MM.1S (cell line): ENCODE measurements around the gene TMC1.
A peak's percentile ranks its signal among the peaks of the same experiment; 100 is the strongest.
"Not testable (repeated sequence)": the region's sequence is repeated elsewhere in the genome, so short reads cannot be mapped to it uniquely, and the experiment has no call there.

ENCODE experiments used
- DNase-seq: peaks from one replicate; pipeline ENCODE4 v3.0.0-alpha.2; 2015
- H2AFZ ChIP-seq: fragments of 300-600 bp; sonication (generic); 2 replicates; pipeline ENCODE4 v1.6.0; 2016; ENCODE audit warnings: antibody characterized with exemption, low read length
- H3F3A ChIP-seq: fragments of 300-600 bp; sonication (generic); 2 replicates; pipeline ENCODE4 v1.6.1; 2016; ENCODE audit warnings: mild to moderate bottlenecking, antibody characterized with exemption, low read length, moderate library complexity, mixed read lengths; ENCODE audit not compliant: insufficient read depth
- H3K27ac ChIP-seq: fragments of 300-600 bp; sonication (generic); 2 replicates; pipeline ENCODE4 v1.5.1; 2016; ENCODE audit warnings: mild to moderate bottlenecking, low read length
- H3K27me3 ChIP-seq: fragments of 300-600 bp; sonication (generic); replicated peaks from 2 replicates; pipeline ENCODE4 v1.6.0; 2016; ENCODE audit warnings: low read length; ENCODE audit not compliant: insufficient read depth
- H3K36me3 ChIP-seq: fragments of 300-600 bp; sonication (generic); replicated peaks from 2 replicates; pipeline ENCODE4 v1.6.1; 2016; ENCODE audit warnings: mild to moderate bottlenecking, low read length, mixed read lengths; ENCODE audit not compliant: insufficient read depth
- H3K4me1 ChIP-seq: fragments of 300-600 bp; sonication (generic); 2 replicates; pipeline ENCODE4 v1.6.1; 2016; ENCODE audit warnings: low read length, mixed read lengths
- H3K4me2 ChIP-seq: fragments of 300-600 bp; sonication (generic); 2 replicates; pipeline ENCODE4 v1.6.0; 2016; ENCODE audit warnings: low read depth, low read length
- H3K4me3 ChIP-seq: fragments of 300-600 bp; sonication (generic); 2 replicates; pipeline ENCODE4 v1.5.1; 2016; ENCODE audit warnings: low read length, mixed read lengths
- H3K79me2 ChIP-seq: fragments of 300-600 bp; sonication (generic); 2 replicates; pipeline ENCODE4 v1.6.1; 2016; ENCODE audit warnings: mixed run types, low read length, mixed read lengths
- H3K9ac ChIP-seq: fragments of 300-600 bp; sonication (generic); 2 replicates; pipeline ENCODE4 v1.6.1; 2016; ENCODE audit warnings: low read length, mixed read lengths
- H3K9me2 ChIP-seq: fragments of 300-600 bp; sonication (generic); replicated peaks from 2 replicates; pipeline ENCODE4 v1.6.1; 2016; ENCODE audit warnings: mild to moderate bottlenecking, low read length, mixed read lengths; ENCODE audit not compliant: insufficient read depth
- H3K9me3 ChIP-seq: fragments of 300-600 bp; sonication (generic); replicated peaks from 2 replicates; pipeline ENCODE4 v1.6.1; 2016; ENCODE audit warnings: mild to moderate bottlenecking, low read length, mixed read lengths; ENCODE audit not compliant: insufficient read depth
- H4K20me1 ChIP-seq: fragments of 300-600 bp; sonication (generic); 2 replicates; pipeline ENCODE4 v1.6.1; 2016; ENCODE audit warnings: mild to moderate bottlenecking, low read length, moderate library complexity, mixed read lengths; ENCODE audit not compliant: insufficient read depth
- EZH2 ChIP-seq: fragments of 300-600 bp; sonication (generic); optimal IDR thresholded peaks from 2 replicates; pipeline ENCODE3; 2017; ENCODE audit warnings: low read depth, mild to moderate bottlenecking, antibody characterized with exemption, low read length, mixed read lengths
- EZH2phosphoT487 ChIP-seq: fragments of 300-600 bp; sonication (generic); IDR thresholded peaks from 2 replicates; pipeline ENCODE4 v1.6.1; 2018; ENCODE audit warnings: antibody characterized with exemption, low read length
- TF ChIP-seq, protein P1 (sequence below): fragments of 300-600 bp; sonication (generic); IDR thresholded peaks from 2 replicates; pipeline ENCODE4 v1.5.1; 2016; ENCODE audit warnings: antibody characterized with exemption, low read length, mixed read lengths

TMC1 gene

DNA sequence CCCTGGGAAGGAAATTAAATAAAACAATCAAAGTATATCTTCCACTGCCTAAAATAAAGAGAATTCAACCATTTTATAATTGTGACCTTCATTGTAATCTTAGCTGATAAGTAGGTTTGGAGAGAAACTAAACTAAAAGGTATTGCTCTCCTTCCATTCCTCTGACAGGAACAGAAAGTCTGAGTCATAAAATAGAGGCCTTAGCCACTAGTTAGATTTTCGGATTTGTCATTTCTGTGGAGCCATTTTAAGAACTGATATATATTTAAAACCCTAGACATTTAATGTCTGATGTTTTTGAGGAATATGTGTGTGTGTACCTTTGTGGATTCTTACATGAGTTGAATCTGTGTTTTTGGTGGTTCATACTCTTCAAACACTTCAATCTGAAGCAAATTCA, 11.8 kb upstream of the TMC1 start:
- Histone ChIP-seq H3K36me3 (no peaks in the 10 kb centered on the region), H4K20me1 (no peaks in the 10 kb centered on the region), H3K4me3 (no peak overlapping the region), H3K9ac (no peak overlapping the region), H3K9me3 (no peaks in the 10 kb centered on the region), H3K27me3 (no peaks in the 10 kb centered on the region), H3K4me1 (peaks cover 5% of the 10 kb centered on the region; the same call in 1 of the 2 replicates), H3K79me2 (no peaks in the 10 kb centered on the region), H3K27ac (peak overlapping the region; percentile 17; the same call in 1 of the 2 replicates), H3F3A (no peaks in the 10 kb centered on the region), H3K4me2 (no peak overlapping the region), H2AFZ (peak overlapping the region; percentile 37), H3K9me2 (no peaks in the 10 kb centered on the region)
- no peak for DNase-seq
- TF ChIP-seq, protein P1, sequence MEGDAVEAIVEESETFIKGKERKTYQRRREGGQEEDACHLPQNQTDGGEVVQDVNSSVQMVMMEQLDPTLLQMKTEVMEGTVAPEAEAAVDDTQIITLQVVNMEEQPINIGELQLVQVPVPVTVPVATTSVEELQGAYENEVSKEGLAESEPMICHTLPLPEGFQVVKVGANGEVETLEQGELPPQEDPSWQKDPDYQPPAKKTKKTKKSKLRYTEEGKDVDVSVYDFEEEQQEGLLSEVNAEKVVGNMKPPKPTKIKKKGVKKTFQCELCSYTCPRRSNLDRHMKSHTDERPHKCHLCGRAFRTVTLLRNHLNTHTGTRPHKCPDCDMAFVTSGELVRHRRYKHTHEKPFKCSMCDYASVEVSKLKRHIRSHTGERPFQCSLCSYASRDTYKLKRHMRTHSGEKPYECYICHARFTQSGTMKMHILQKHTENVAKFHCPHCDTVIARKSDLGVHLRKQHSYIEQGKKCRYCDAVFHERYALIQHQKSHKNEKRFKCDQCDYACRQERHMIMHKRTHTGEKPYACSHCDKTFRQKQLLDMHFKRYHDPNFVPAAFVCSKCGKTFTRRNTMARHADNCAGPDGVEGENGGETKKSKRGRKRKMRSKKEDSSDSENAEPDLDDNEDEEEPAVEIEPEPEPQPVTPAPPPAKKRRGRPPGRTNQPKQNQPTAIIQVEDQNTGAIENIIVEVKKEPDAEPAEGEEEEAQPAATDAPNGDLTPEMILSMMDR = no peak

DNA sequence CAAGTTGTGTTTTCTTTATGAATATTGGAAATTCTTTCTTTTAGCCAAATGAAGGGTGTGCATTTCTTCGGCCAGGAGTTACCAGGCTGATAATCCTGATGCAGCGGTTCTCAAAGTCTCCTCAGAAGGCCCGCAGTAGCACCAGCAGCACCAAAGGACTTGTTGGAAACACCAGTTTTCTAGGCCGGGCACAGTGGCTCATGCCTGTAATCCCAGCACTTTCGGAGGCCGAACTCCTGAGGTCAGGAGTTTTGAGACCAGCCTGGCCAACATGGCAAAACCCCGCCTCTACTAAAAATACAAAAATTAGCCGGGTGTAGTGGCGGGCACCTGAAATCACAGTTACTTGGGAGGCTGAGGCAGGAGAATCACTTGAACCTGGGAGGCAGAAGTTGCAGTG, 397 bp upstream of the TMC1 start:
- not testable (repeated sequence) for H3K9ac ChIP-seq, H3K36me3 ChIP-seq, H3K4me3 ChIP-seq, H3K27me3 ChIP-seq, H4K20me1 ChIP-seq, H3K4me2 ChIP-seq, H3K9me2 ChIP-seq, H3K27ac ChIP-seq, H3K79me2 ChIP-seq, H3K9me3 ChIP-seq, H3K4me1 ChIP-seq, DNase-seq, H3F3A ChIP-seq, H2AFZ ChIP-seq

DNA sequence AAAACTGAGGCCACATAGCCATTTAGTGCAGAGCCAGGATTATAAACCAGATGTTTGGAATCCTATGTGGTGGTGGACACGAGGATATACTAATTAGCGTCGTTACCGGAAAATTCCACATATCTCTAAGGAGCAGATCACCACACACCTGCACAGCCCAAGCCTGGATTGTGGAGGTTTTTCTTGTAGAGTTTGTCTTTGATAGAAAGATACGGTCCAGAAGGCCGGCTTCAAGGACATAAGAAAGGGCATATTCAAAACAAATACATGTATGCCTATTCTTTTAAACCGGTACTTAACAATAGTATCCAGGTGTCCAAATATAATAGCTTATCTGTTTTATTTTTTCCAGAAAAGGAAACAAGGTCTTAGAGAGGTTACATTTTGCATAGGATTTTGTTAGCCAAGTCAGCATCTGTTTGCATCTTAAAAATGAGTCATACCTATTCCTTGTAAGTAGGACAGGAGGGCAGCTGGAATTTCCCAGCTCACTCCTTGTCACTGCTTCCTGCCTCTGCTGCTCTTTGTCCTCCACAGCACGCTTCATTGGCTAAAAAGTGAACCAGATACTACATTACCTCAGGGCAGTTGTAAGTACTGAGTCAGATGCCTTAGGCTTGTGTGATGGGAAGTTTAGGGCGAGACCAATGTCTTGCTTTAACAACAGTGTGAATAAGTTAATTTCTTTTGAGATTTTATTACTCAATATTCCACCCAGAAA, 3.6 kb downstream of the TMC1 start:
- no peak overlapping the region for H3K4me3 ChIP-seq
- DNase-seq = no peak
- H3K79me2 ChIP-seq = no peaks in the 10 kb centered on the region
- no peaks in the 10 kb centered on the region for H3K9me2 ChIP-seq
- no peaks in the 10 kb centered on the region for H3F3A ChIP-seq
- no peaks in the 10 kb centered on the region for H3K27me3 ChIP-seq
- no peaks in the 10 kb centered on the region for H3K9me3 ChIP-seq
- H3K9ac ChIP-seq = no peak overlapping the region
- H3K4me1 ChIP-seq = no peaks in the 10 kb centered on the region
- no peak overlapping the region for H3K4me2 ChIP-seq
- no peak overlapping the region for H3K27ac ChIP-seq
- no peak overlapping the region for H2AFZ ChIP-seq
- no peaks in the 10 kb centered on the region for H4K20me1 ChIP-seq
- TF ChIP-seq EZH2phosphoT487 (no peak), EZH2 (no peak)
- TF ChIP-seq, protein P1 = no peak
- no peaks in the 10 kb centered on the region for H3K36me3 ChIP-seq

DNA sequence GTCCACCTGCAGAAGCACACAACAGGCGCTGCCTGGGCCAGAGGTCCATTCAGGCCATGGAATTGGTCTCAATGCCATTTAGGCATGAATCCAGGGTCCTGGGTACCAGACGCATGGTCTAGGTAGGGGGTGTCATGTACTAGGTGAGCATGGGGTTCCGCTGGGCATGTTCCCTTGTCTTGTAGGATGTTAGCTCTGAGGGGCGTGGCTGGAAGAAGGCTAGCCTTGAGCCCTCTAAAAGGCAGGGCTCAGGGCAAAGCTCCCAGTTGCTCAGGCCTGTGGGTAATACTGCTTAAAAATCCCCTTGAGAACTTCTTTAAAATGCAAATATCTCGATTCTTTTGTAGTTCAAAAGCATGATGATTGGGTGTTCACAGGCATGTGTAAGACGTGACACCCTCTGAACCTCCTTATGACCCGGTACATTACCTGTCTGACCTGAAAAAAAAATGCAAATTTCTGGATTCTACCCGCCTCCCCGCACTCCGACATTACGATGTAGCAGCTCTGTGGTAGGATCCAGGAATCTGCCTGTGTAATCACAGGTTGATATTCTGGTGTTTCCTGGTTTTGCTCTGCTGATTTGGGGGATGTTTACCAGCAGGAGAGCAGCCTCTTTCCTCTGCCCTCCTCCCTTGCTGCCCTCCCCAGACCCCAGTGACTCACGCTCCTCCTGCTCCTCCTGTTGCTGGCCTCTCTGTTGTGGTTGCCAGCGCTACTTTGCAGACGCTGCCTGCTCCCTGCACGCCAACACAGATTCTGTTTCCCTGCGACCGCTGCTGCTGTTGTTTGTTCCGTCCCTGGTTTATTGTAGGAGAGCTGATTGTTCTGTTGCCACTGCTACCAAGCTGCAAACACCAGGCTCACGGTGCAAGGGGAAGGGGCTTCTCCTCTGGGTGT, 5.7 kb downstream of the TMC1 start:
- Histone ChIP-seq H4K20me1 (no peaks in the 10 kb centered on the region), H3K9me2 (no peaks in the 10 kb centered on the region), H3K4me3 (no peak overlapping the region), H3K27ac (no peak overlapping the region), H3K36me3 (no peaks in the 10 kb centered on the region), H3F3A (no peaks in the 10 kb centered on the region), H2AFZ (no peak overlapping the region), H3K4me1 (no peaks in the 10 kb centered on the region), H3K9ac (no peak overlapping the region), H3K79me2 (no peaks in the 10 kb centered on the region), H3K9me3 (no peaks in the 10 kb centered on the region), H3K27me3 (no peaks in the 10 kb centered on the region), H3K4me2 (no peak overlapping the region)
- TF ChIP-seq EZH2phosphoT487 (no peak), EZH2 (no peak)
- TF ChIP-seq, protein P1 = no peak
- DNase-seq = no peak
